OCI-LY3 (cell line): ENCODE data around the gene ZNF768.

Experiments
- H2AFZ ChIP-seq: fragments of 200-600, 300-600 bp; shearing (Covaris generic); 2 replicates; pipeline ENCODE4 v1.6.0; 2014; ENCODE audit warnings: antibody characterized with exemption, low read depth, low read length
- H3K27ac ChIP-seq: fragments of 200-600, 300-600 bp; sonication (generic); 2 replicates; pipeline ENCODE4 v1.5.1; 2014; ENCODE audit warnings: mild to moderate bottlenecking, low read length, moderate library complexity, mixed read lengths
- H3K27me3 ChIP-seq: fragments of 200-600, 300-600 bp; sonication (generic); 2 replicates; pipeline ENCODE4 v1.6.1; 2014; ENCODE audit warnings: low read depth, low read length, mixed read lengths
- H3K36me3 ChIP-seq: fragments of 200-600, 300-600 bp; sonication (generic); replicated peaks from 2 replicates; pipeline ENCODE3; 2014; ENCODE audit warnings: low read depth, low read length, mixed read lengths
- H3K4me1 ChIP-seq: fragments of 300-600, 200-600 bp; sonication (generic); 2 replicates; pipeline ENCODE4 v1.6.1; 2014; ENCODE audit warnings: low read length, mixed read lengths
- H3K4me2 ChIP-seq: fragments of 200-600, 300-600 bp; sonication (generic); 2 replicates; pipeline ENCODE4 v1.6.1; 2014; ENCODE audit warnings: low read length, mixed read lengths
- H3K4me3 ChIP-seq: fragments of 300-600, 200-600 bp; sonication (generic); 2 replicates; pipeline ENCODE4 v1.5.1; 2014; ENCODE audit warnings: antibody characterized with exemption, mild to moderate bottlenecking, low read length, moderate library complexity
- H3K79me2 ChIP-seq: fragments of 300-600, 200-600 bp; shearing (Covaris generic); 2 replicates; pipeline ENCODE4 v1.6.1; 2014; ENCODE audit warnings: mild to moderate bottlenecking, low read length, mixed read lengths
- H3K9ac ChIP-seq: fragments of 300-600, 200-600 bp; shearing (Covaris generic); 2 replicates; pipeline ENCODE4 v1.6.0; 2014; ENCODE audit warnings: mild to moderate bottlenecking, low read length, moderate library complexity
- H3K9me3 ChIP-seq: fragments of 200-600, 300-600 bp; shearing (Covaris generic); 2 replicates; pipeline ENCODE4 v1.6.1; 2014; ENCODE audit warnings: low read length, mixed read lengths; ENCODE audit not compliant: insufficient read depth
- H4K20me1 ChIP-seq: fragments of 200-600, 300-600 bp; sonication (generic); 2 replicates; pipeline ENCODE4 v1.6.1; 2016; ENCODE audit warnings: low read length, mixed read lengths; ENCODE audit not compliant: insufficient read depth
- EZH2phosphoT487 ChIP-seq: fragments of 200-600 bp; shearing (Covaris generic); IDR thresholded peaks from 2 replicates; pipeline ENCODE4 v1.6.1; 2018; ENCODE audit warnings: antibody characterized with exemption, mixed run types, low read depth
- TF ChIP-seq, protein P1 (sequence below): fragments of 200-600, 300-600 bp; sonication (generic); IDR thresholded peaks from 2 replicates; pipeline ENCODE4 v1.5.1; 2014; ENCODE audit warnings: antibody characterized with exemption, low read length, low read depth

Gene ZNF768

DNA sequence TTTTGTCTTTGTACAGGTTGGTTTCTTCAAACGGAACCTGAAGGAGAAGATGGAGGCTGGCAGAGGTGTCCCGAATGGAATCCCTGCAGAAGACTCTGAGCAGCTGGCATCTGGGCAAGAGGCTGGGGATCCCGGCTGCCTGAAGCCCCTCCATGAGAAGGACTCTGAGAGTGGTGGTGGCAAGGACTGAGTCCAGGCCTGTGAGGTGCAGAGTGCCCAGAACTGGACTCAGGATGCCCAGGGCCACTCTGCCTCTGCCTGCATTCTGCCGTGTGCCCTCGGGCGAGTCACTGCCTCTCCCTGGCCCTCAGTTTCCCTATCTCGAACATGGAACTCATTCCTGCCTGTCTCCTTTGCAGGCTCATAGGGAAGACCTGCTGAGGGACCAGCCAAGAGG, 4.9 kb downstream of the ZNF768 start:
- TF ChIP-seq EZH2phosphoT487: no peak
- TF ChIP-seq, protein P1, sequence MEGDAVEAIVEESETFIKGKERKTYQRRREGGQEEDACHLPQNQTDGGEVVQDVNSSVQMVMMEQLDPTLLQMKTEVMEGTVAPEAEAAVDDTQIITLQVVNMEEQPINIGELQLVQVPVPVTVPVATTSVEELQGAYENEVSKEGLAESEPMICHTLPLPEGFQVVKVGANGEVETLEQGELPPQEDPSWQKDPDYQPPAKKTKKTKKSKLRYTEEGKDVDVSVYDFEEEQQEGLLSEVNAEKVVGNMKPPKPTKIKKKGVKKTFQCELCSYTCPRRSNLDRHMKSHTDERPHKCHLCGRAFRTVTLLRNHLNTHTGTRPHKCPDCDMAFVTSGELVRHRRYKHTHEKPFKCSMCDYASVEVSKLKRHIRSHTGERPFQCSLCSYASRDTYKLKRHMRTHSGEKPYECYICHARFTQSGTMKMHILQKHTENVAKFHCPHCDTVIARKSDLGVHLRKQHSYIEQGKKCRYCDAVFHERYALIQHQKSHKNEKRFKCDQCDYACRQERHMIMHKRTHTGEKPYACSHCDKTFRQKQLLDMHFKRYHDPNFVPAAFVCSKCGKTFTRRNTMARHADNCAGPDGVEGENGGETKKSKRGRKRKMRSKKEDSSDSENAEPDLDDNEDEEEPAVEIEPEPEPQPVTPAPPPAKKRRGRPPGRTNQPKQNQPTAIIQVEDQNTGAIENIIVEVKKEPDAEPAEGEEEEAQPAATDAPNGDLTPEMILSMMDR: no peak
- Histone ChIP-seq H3K4me2 (no peak overlapping the region), H2AFZ (no peak overlapping the region), H3K27me3 (no peaks in the 10 kb centered on the region), H3K4me3 (no peak overlapping the region), H3K9me3 (no peaks in the 10 kb centered on the region), H3K9ac (no peak overlapping the region), H3K27ac (no peak overlapping the region), H3K79me2 (no peaks in the 10 kb centered on the region; the same call in 1 of the 2 replicates), H4K20me1 (no peaks in the 10 kb centered on the region), H3K36me3 (peaks cover 9% of the 10 kb centered on the region), H3K4me1 (peaks cover 4% of the 10 kb centered on the region; the same call in 1 of the 2 replicates)

DNA sequence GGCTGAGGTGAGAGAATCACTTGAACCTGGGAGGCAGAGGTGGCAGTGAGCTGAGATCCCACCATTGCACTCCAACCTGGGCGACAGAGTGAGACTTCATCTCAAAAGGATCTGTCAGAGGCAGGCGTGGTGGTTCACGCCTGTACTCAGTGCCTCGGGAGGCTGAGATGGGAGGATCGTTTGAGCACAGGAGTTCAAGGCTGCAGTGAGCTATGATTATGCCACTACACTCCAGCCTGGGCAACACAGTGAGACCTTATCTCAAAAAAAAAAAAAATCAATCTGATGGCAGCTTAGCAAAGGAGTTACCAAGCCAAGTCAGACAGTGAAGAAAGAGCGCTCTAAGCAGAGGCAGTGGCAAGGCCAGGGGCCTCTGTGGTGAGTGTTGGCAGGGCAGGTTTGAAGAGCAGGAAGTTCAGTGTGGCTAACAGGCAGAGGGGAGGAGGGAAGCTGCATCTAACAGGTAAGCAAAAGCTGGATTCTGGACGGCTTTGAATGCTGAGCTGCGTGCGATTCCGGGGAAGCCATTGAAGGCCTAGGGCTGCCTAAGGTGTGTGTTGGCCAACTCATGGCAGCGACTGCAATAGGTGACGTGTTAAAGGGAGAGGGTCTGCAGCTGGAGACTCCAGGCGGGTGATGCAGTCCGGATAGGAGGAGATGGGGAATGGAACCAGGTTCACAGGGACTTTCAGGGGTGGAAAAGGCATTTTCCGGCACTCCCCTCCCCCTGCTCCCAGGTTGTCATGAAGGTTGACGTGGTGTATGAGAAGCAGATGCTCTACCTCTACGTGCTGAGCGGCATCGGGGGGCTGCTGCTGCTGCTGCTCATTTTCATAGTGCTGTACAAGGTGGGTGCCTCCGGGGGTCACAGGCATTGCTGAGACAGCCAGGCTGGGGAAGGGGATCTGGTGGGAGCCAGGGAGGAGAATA, 7.0 kb downstream of the ZNF768 start:
- H2AFZ ChIP-seq: no peak overlapping the region
- no peaks in the 10 kb centered on the region for H3K27me3 ChIP-seq
- no peaks in the 10 kb centered on the region for H3K9me3 ChIP-seq
- no peak overlapping the region for H3K4me3 ChIP-seq
- no peak for TF ChIP-seq EZH2phosphoT487
- TF ChIP-seq, protein P1: no peak
- no peak overlapping the region for H3K27ac ChIP-seq
- H3K4me2 ChIP-seq: no peak overlapping the region
- H4K20me1 ChIP-seq: no peaks in the 10 kb centered on the region
- peaks cover 2% of the 10 kb centered on the region for H3K36me3 ChIP-seq
- no peaks in the 10 kb centered on the region for H3K79me2 ChIP-seq
- H3K4me1 ChIP-seq: no peaks in the 10 kb centered on the region
- H3K9ac ChIP-seq: no peak overlapping the region

DNA sequence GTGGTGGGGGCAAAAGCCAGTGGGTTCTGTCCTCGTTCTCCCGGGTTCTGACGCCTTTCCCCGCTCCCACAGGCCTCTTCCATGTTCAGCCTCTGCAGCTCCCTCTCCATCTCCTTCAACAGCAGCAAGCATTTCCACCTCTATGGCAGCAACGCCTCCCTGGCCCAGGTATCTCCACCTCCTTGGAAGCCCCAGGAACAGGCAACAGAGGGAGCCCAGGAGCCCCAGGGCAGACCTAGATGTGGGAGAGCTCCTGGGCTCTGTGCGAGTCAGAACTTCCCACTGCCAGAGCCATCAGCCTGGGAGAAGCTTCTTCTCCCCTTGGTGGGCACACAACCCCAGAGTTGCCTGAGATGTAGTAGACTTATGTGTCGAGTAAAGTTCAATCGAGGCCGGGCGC, 7.8 kb downstream of the ZNF768 start:
- Histone ChIP-seq H3K27ac (no peak overlapping the region), H3K27me3 (no peaks in the 10 kb centered on the region), H3K4me1 (no peaks in the 10 kb centered on the region), H3K36me3 (no peaks in the 10 kb centered on the region), H3K79me2 (no peaks in the 10 kb centered on the region), H3K9ac (no peak overlapping the region), H3K4me3 (no peak overlapping the region), H3K9me3 (no peaks in the 10 kb centered on the region), H4K20me1 (no peaks in the 10 kb centered on the region), H2AFZ (no peak overlapping the region), H3K4me2 (no peak overlapping the region)
- TF ChIP-seq, protein P1: no peak
- TF ChIP-seq EZH2phosphoT487: no peak

DNA sequence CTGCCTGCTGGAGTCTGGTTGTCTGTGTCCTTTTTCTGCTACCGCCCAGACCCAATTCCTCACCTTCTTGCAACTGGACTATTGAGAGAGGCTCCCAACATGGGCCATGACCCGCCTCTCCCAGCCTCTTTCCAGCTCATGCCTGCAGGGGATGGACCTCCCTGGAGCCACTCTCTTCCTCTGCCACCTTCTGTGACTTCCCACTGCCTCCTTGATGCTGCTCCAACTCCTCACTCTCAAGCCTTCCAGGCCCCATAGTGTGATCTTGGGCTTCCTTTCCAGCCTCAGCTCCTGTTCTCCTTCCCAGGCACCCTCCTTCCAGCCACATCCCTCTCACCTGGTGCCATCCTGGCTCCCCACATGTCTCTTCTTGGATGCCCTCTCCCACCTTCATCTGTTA, 11.1 kb downstream of the ZNF768 start:
- Histone ChIP-seq H3K36me3 (peaks cover 7% of the 10 kb centered on the region), H3K9ac (no peak overlapping the region)

More for the DNA sequence above, 11.1 kb downstream of the ZNF768 start:
- no peak overlapping the region for H3K4me2 ChIP-seq
- no peak overlapping the region for H3K4me3 ChIP-seq
- no peaks in the 10 kb centered on the region for H4K20me1 ChIP-seq
- no peaks in the 10 kb centered on the region for H3K4me1 ChIP-seq
- no peaks in the 10 kb centered on the region for H3K27me3 ChIP-seq
- no peak overlapping the region for H2AFZ ChIP-seq
- no peak for TF ChIP-seq EZH2phosphoT487
- TF ChIP-seq, protein P1: no peak
- H3K27ac ChIP-seq: no peak overlapping the region
- no peaks in the 10 kb centered on the region for H3K9me3 ChIP-seq
- H3K79me2 ChIP-seq: no peaks in the 10 kb centered on the region
